NCI-H2171 treated with DMSO at 0.1 percent for 48 hours (cell line): ENCODE results near the gene TCF7L1.

ENCODE experiments used
- DNase-seq: peaks from one replicate; lab custom pipeline; 2025; lab: John Stamatoyannopoulos, UW

Gene TCF7L1

GRCh38 chr2:85230679-85231467, 97.7 kb downstream of the TCF7L1 start:
- DNase-seq, result no peak

GRCh38 chr2:85231468-85231805, 98.2 kb downstream of the TCF7L1 start:
- DNase-seq, result no peak

GRCh38 chr2:85231952-85232351, 98.8 kb downstream of the TCF7L1 start:
- no peak for DNase-seq

GRCh38 chr2:85234868-85235267, 101.7 kb downstream of the TCF7L1 start:
- DNase-seq, result no peak

GRCh38 chr2:85235281-85235680, 102.1 kb downstream of the TCF7L1 start:
- no peak for DNase-seq

- no peak for DNase-seq
Measured at GRCh38 chr2:85236084-85236483, 102.9 kb downstream of the TCF7L1 start.

- no peak for DNase-seq
Measured at GRCh38 chr2:85237849-85238565, 104.8 kb downstream of the TCF7L1 start.

GRCh38 chr2:85238607-85239006, 105.4 kb downstream of the TCF7L1 start:
- DNase-seq, result no peak

- no peak for DNase-seq
Measured at GRCh38 chr2:85239102-85239501, 105.9 kb downstream of the TCF7L1 start.

GRCh38 chr2:85240055-85240454, 106.9 kb downstream of the TCF7L1 start:
- no peak for DNase-seq

- DNase-seq, result no peak
Measured at GRCh38 chr2:85242321-85242720, 109.1 kb downstream of the TCF7L1 start.

GRCh38 chr2:85243101-85244072, 110.2 kb downstream of the TCF7L1 start:
- DNase-seq, result no peak

GRCh38 chr2:85244828-85245227, 111.6 kb downstream of the TCF7L1 start:
- no peak for DNase-seq

- DNase-seq, result no peak
Measured at GRCh38 chr2:85245891-85246290, 112.7 kb downstream of the TCF7L1 start.

GRCh38 chr2:85246348-85246747, 113.2 kb downstream of the TCF7L1 start:
- no peak for DNase-seq

- DNase-seq, result no peak
Measured at GRCh38 chr2:85247610-85248009, 114.4 kb downstream of the TCF7L1 start.

- peak; percentile 58 for DNase-seq
Measured at GRCh38 chr2:85248773-85249509, 115.7 kb downstream of the TCF7L1 start.

- no peak for DNase-seq
Measured at GRCh38 chr2:85250045-85250444, 116.9 kb downstream of the TCF7L1 start.

GRCh38 chr2:85251070-85251616, 118.0 kb downstream of the TCF7L1 start:
- no peak for DNase-seq

GRCh38 chr2:85253890-85254289, 120.7 kb downstream of the TCF7L1 start:
- no peak for DNase-seq

- no peak for DNase-seq
Measured at GRCh38 chr2:85254540-85255300, 121.5 kb downstream of the TCF7L1 start.
